HG02970 (cell line): ENCODE measurements around the gene C19orf85.
"Not testable (repeated sequence)": the region's sequence is repeated elsewhere in the genome, so short reads cannot be mapped to it uniquely, and the experiment has no call there.

Source experiments
- ATAC-seq: cut with Tn5 transposase; IDR thresholded peaks from one replicate; pipeline ENCODE4 v1.9.1; 2021; ENCODE audit warnings: mild to moderate bottlenecking, moderate library complexity, moderate number of reproducible peaks; ENCODE audit not compliant: unreplicated experiment, low FRiP score

C19orf85 gene

GRCh38 chr19:55443824-55444480, 20.6 kb downstream of the C19orf85 start:
- no peak for ATAC-seq

DNA sequence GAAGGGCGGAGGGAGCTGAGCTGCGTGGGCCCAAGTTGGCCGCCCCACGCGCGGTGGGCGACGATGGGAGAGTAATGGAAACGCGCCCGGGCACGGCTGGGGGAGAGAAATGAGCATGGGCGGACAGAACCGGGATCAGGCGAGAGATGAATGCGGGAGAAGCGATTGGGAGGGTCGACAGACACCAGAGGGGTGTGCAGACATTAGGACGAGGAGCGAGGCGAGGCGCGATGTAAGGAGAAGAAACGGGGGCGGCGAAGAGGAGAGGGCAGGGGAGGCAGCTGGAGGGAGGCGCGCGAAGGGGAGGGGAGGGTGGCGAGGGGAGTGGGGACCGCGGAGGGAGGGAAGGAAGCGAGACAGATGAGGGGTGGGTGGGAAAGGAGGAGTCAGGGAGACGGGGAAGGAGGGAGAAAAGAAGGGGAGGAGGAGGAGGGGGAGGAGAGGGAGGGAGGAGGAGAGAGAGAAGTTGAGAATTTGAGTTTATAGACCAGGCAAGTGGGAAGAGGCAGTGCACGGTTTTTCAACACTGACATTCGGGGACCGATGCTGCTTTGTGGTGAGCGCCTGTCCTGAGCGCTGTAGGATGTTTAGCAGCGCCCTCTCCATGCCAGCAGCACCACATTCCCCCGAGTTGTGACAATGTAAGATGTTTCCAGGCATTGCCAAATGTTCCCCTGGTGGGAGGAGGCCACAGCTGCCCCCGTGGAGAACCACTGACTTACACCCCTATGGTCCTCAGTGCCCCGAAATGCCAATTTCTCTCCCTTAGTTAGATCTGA, 21.3 kb downstream of the C19orf85 start, which contains the start of gene SHISA7:
SHISA7 (minus strand) TSS at position 256 of the 779 bp plus-strand sequence. CDS start 437 bp downstream, outside the sequence.
- no peak for ATAC-seq

- ATAC-seq: no peak
Observed at GRCh38 chr19:55442372-55442961, 22.1 kb downstream of the C19orf85 start.

GRCh38 chr19:55441692-55442321, 22.7 kb downstream of the C19orf85 start:
- no peak for ATAC-seq

DNA sequence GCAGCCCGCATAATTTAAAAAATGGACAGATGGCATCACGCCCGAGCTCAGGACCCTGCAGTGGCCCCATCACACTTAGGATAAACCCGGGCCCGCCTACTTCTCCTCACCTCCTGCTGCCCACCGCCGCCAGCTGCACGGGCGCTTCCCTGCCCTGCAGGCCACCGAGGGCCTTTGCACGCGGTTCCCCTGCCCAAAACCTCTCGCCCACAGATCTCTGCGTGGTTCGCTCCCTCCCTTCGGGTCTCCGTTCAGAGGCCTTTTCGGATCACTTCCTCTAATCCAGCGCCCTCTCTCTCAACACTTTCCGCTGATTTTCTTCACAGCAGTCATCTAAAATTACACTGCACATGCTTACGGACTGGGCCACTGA, 23.2 kb downstream of the C19orf85 start:
- no peak for ATAC-seq

GRCh38 chr19:55440411-55441105, 24.0 kb downstream of the C19orf85 start:
- ATAC-seq: no peak

GRCh38 chr19:55439052-55439451, 25.5 kb downstream of the C19orf85 start:
- ATAC-seq: no peak

DNA sequence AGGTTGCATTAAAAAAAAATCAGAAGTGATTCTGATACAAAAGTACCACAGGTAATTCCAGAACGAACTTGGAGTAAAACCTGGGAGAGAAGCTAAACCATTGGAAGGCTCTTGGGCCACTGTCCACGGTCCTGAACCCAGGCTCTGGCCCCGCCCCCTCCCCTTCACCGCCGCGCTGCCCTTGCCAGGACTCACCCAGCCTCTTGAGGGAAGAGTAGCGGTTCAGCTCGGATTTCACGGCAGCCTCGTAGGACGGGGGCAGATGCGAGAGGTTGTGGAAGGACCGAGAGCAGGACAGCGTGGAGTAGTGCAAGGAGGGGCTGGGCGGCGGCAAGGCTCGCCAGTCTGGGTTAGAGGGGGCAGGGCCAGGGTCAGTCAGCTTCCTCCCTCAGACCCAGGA, 27.1 kb downstream of the C19orf85 start:
- ATAC-seq: no peak

DNA sequence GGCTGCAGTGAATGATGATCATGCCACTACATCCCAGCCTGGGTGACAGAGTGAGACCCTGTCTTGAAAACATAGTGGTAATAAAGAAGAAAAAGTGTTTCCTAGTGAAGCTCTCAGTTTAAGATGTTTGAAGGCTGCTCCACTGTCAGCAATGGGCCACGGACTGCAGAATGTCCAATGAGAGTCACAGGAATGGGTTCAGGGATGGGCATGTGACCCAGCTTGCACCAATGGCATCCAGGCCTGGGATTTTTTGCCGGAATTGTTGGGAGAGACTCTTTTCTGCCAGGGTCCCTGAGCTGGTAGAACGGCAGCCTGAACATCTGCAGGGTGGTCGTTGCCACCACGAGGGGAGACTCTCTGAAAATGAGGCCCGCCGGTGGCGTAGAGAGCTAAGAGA, 27.7 kb downstream of the C19orf85 start:
- ATAC-seq: no peak

DNA sequence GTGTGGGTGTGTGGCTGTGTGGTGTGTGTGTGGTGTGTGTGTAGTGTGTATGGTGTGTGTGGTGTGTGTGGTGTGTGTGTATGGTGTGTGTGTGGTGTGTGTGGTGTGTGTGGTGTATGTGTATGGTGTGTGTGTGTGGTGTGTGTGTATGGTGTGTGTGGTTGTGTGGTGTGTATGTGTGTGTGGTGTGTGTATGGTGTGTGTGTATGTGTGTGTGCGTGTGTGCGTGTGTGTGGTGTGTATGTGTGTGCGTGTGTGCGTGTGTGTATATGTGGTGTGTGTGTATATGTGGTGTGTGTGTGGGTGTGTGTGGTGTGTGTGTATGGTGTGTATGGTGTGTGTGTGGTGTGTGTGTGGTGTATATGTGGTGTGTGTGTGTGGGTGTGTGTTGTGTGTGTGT, 29.5 kb downstream of the C19orf85 start:
- no peak for ATAC-seq

DNA sequence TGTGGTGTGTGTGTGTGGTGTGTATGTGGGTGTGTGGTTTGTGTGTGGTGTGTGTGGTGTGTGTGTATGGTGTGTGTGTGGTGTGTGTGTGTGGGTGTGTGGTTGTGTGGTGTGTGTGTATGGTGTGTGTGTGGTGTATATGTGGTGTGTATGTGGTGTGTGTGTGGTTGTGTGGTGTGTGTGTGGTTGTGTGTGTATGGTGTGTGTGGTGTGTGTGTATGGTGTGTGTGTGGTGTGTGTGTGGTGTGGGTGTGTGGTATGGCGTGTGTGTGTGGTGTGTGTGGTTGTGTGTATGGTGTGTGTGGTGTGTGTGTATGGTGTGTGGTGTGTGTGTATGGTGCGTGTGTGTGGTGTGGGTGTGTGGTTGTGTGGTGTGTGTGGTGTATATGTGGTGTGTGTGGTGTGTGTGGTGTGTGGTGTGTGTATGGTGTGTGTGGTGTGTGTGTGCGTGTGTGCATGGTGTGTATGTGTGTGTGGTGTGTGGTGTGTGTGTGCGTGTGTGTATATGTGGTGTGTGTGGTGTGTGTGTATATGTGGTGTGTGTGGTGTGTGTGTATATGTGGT, 30.1 kb downstream of the C19orf85 start:
- ATAC-seq: no peak

DNA sequence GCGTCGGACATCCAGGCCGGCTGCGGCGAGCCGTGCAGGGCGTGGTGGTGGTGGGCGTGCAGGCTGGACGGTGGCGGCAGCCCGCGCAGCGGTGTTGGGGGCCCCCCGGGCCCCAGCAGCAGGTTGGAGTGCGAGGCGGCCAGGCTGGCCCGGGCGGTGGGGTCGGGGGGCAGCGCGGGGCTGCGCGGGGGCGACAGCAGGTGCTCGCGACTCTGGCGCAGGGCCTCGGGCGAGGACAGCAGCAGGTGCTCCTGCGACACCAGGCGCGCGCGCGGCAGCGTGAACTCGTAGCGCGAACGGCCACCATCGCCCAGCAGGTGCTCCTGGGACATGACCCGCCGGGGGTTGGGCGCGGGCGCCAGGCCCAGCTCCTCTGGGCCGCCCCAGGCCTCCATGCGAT, 31.3 kb downstream of the C19orf85 start:
- no peak for ATAC-seq

GRCh38 chr19:55432241-55432959, 32.2 kb downstream of the C19orf85 start:
- no peak for ATAC-seq

GRCh38 chr19:55431183-55431582, 33.4 kb downstream of the C19orf85 start:
- ATAC-seq: no peak

DNA sequence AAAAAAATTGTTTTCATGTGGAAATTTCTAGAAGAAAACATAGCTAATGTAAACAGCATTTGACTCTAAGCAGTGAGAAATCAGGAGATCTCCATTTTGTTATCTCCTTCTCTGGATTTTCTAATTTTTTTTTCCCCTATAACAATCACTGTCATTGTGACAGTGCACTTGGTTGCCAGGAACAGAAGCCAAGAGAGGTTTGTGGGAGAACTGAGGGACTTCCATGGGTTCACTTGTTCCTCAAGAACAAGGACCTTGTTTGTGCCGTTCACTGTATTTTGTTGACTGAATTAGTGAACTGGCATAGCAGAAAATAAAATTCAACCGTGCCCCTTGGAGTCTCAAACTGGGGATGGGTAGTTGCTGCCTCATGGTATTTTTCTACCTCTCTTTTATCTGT, 38.5 kb downstream of the C19orf85 start:
- ATAC-seq: no peak

DNA sequence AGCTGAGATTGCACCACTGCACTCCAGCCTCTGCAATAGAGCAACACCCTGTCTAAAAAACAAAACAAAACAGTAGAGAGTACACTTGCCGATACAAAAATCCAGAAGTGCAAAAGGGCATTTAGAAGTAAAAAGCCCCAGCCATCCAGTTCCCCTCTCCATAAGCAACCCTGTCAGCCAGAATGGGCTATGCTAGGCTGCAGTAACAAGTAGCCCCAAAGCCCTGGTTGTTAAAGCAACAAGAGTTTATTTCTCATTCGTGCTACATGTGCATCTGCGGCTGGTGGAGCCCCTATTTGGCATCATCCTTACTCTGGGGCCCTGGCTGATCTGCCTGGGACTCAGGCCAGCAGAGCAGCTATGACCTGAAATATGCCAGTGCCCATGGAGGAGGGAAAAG, 40.0 kb downstream of the C19orf85 start:
- no peak for ATAC-seq

- no peak for ATAC-seq
Observed at GRCh38 chr19:55423225-55424005, 41.1 kb downstream of the C19orf85 start.

- not testable (repeated sequence) for ATAC-seq
Observed at GRCh38 chr19:55421281-55421680, 43.3 kb downstream of the C19orf85 start.
